Activated T-cell treated with anti-CD3 and anti-CD28 coated beads for 48 hours (primary cell): ENCODE measurements around the gene TAB3.
A peak's percentile ranks its signal among the peaks of the same experiment; 100 is the strongest.

Source experiments
- DNase-seq: peaks from one replicate; pipeline ENCODE4 v3.0.0-alpha.2; 2020; ENCODE audit warnings: low read depth

TAB3 gene, protein sequence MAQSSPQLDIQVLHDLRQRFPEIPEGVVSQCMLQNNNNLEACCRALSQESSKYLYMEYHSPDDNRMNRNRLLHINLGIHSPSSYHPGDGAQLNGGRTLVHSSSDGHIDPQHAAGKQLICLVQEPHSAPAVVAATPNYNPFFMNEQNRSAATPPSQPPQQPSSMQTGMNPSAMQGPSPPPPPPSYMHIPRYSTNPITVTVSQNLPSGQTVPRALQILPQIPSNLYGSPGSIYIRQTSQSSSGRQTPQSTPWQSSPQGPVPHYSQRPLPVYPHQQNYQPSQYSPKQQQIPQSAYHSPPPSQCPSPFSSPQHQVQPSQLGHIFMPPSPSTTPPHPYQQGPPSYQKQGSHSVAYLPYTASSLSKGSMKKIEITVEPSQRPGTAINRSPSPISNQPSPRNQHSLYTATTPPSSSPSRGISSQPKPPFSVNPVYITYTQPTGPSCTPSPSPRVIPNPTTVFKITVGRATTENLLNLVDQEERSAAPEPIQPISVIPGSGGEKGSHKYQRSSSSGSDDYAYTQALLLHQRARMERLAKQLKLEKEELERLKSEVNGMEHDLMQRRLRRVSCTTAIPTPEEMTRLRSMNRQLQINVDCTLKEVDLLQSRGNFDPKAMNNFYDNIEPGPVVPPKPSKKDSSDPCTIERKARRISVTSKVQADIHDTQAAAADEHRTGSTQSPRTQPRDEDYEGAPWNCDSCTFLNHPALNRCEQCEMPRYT

DNA sequence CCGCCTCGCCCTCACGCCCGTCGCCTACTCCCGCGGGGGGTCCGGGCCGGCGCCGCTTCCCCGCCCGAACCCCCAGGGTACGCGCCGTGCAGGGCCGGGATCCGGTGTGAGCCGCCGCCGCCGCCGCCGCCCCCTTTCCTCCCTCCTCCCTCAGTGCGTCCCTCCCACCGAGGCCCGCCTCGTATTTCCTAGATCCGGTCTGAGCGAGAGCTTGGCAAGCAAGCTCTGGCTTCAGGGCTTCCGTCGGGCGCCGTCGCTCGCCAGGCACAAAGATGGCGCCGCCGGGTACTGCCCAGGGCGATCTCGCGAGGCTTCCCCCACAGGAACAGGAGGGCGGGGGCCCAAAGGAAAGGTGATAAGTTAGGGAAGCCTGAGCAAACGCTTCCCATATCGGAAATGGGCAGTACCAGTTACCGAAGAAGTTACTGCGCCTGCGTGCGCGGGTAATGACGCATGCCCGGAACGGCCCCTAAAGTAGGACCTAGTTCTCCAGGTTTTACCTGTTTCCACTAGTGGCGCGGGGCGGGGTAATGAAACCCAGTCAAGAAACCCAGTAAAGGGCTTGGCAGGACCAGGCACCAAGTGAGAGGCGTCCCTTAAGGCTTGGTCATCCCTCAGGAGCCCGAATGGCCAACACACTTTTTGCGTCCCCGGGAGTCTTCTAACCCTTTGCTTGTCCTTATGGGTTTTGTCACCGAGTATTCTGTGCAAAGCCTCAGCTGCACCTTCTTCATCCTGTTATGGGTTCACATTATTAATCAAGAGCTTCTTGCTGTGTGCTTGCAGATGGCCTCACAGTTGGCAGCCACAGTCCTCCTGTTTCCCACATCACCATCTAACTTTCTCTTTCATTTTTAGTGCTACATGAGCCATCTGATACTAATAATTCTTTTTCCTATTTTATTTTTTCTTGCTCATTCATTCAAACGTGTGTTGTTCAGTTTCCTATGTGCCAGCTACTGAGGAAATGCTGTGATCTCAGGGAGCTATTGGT lies at the start of gene TAB3:
TSS of gene TAB3 (minus strand) at position 108 of the 994 bp plus-strand sequence. CDS start 29,666 bp downstream, outside the sequence.
- peak; percentile 86 for DNase-seq

DNA sequence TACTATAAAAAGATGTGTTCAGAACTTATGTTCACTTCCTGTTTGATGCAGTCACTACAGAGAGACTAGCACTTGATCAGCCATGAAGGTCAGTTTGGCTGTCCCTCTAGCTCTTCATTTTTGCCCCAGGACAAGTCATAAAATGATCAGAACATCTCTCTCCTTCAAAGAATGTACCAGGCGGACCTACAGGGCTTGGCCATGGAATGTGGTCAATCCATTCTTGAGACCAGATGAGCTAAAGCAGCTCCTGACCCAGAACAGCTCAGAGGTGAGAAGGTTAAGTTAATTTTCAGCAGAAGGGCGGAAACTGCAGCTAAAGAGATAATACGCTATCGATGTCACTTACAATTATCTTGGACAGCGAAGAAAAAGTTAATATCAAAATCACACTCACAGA lies 49.2 kb upstream of the TAB3 start:
- no peak for DNase-seq

DNA sequence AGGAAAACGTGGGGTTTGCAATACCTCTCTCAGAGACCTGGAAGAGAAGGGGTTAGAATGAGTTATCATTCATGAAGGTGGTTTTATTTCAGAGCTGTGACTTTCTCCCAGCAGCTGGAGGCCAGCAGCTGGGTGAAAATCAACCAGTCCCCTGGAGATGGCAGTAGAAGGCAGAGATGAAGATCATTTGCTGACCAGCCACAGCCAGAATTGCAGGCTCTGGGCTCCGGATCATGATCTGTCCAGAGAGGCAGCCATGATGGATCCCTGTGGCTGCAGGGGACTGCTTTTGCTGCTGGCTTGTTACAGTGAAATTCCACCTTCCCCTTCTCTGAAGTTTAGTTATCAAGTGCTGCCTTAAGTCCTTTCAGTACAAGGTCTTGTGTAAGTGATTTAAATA lies 46.9 kb upstream of the TAB3 start:
- DNase-seq: no peak

DNA sequence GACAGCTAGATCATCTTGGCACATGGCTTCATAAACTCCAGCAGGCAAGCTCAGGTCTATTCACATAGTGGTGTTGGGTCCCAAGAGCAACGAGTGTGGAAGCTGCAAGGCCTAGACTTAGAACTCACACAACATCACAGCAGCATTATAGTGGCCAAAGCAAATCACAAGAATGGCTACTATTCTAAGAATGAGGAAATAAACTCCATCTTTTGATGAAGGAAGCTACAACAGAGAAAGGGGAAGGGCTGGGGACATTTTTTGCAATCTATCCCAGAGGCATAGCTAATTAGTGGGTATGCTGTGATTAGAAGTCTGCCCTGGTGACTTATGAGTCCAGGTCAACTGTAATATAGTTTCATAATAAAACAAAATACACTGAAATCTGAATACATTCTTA lies 42.9 kb upstream of the TAB3 start:
- DNase-seq: no peak

DNA sequence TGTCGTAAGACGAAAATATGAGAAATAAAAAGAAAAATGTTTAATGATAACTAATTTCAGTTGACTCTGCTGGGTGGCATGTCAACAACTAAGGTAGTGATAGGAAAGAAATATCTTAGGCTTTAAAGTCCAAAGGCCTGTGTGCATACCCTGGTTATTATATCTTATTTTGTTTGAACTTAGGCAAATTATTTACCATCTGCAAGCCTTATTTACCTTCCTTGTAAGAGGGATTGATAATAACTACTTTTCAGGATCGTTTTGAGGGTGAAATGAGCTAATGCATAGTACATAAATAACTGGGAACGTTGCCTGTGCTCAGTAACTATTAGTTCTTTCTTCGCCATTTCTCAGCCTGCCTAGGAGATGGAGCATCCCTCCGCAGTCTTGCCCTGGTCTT lies 41.6 kb upstream of the TAB3 start:
- no peak for DNase-seq

DNA sequence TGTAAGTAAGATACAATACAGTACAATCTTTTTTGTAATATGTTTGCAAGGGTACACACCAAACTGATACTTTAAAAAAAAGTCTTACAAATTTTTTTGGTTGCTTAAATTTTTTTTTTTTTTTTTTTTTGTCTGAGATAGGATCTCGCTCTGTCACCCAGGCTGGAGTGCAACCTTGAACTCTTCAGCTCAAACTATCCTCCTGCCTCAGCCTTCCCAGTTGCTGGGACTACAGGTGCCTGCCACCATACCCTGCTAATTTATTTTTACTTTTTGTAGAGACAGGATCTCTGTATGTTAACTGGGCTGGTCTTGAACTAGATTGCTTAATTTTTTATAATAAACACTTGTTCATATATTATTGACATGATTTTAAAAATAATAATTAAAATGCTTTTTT lies 41.1 kb upstream of the TAB3 start:
- DNase-seq: no peak

DNA sequence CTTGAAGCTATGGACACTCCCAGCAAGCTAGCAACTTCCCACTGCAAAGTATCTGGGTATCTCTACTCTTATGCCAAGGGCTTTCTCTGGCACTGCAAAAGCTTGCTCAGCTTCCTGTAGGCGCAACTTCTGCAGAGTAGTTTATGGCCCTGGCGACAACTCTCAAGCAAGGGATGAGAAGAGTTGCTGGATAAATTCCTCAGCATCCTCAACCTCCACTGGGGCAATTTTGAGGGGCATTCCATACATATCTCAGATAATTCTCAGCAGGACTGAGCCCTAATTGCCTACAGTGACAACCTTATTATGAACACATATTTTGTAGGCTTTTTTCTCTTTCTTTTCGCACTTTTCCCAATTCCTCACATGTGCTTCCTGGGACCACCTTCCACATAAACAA lies 31.2 kb upstream of the TAB3 start:
- no peak for DNase-seq

DNA sequence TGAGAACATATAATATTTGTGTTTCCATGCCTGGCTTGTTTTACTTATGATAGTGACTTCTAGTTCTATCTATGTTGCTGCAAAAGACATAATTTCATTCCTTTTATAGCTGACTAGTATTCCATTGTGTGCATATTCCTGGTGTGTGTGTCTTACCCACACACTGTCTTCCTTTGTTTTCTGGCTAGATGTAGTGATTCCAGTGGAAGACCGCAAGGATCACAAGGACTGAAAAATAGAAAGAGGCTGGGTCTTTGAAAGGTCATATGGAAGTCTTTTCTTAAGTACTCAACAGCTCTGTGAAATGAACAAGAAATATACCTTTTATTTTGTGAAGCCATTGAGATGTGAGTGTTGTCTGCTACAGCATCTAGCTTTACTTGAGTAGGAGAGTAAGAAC lies 29.4 kb upstream of the TAB3 start:
- DNase-seq: no peak

DNA sequence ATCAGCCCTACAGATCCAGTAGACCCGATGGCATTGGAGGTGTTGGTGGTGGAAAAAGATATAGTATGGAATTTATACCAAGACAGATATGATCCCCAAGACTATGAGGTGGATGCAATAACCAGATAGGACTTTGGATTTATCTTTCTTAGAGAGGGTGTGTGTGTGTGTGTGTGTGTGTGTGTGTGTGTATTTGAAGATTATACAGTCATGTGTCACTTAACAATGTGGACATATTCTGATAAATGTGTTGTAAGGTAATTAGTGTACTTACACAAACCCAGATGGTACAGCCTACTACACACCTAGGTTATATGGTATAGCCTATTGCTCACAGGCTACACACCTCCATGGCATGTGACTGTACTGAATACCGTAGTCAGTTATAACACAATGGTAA lies 24.4 kb upstream of the TAB3 start:
- no peak for DNase-seq

DNA sequence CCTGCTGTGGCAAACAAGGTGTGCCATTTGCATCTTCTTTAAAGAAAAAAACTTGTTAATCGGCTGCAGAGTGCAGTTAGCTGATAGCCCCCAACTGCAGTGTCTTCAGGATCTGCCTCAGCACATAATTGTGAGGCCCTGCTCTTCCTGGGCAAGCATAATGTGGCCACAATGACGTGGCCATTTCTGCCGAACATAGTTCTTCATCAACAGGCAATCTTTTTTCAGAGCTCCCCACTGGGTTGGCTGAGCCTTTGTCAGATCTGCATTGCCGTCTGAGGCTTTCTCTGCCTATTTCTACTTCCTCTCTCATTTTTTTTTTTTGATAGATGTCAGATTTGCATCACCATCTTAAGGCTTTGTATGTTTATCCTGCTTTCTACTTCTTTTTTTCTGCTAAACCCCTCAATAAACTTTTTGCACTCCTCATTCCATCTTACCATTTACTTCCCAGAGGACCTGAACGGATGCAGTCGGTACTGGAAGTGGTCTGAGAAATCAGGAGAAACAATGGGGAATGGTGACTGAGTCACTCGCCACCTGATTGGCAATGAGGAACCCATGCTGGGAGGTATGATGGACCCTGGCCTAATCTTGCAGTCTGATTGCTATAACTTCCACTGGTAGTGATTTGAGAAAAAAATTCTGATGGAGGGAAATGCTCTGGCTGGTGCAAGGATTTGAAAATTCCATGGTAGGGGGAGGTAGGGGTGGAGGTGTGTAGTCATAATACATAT lies 21.2 kb upstream of the TAB3 start:
- DNase-seq: no peak

DNA sequence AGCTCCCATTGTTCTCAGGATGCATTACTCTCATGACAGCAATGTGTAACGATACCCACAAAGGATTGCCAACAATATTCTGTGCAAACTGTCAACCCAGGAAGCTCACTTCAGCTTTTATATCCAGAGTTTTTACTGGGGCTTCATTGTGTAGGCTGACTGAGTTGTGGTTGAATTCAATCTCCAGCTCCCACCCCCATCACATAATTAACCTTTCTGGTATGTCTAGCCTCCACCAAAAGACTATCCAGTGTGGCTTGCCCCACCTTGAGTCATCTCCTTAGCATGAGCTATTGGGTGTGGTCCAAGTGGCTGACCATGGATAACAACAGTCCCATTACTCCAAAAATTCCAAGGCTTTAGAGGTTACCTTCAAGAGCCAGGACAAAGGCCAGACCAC lies 17.7 kb upstream of the TAB3 start:
- no peak for DNase-seq

DNA sequence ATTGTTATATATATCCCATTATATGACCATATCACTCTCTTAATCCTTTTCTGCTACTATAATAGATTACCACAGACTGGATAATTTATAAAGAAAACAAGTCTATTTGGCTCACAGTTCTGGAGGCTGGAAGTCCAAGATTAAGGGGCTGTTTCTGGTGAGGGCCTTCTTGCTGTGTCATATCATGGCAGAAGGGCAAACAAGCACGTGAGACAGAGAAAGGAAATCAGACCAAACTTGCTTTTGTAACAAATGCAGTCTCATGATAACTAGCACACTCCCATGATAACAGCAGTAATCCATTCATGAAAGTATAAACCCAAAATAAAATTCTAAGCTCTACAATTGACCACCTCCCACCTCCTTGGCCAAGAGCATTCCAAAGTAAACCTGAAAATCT lies 16.3 kb upstream of the TAB3 start:
- DNase-seq: no peak

DNA sequence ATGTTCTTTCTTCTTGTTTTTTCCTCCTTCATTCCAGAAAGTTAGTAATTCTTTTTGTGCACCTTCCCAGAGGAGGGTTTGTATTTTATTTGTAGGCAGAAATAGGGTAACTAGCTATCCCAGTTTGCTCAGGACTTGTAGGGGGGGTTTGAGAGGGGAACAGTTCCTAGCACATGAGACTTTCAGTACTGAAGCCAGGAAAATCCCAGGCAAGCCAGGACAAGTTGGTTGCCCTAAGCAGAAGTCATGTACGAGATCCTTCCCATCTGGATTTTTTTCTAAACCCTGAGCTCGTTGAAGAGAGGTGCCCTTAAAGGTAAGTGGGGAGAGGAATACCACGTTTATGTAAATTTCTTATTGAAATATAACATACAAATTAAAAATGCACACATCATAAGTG lies 15.6 kb upstream of the TAB3 start:
- no peak for DNase-seq

DNA sequence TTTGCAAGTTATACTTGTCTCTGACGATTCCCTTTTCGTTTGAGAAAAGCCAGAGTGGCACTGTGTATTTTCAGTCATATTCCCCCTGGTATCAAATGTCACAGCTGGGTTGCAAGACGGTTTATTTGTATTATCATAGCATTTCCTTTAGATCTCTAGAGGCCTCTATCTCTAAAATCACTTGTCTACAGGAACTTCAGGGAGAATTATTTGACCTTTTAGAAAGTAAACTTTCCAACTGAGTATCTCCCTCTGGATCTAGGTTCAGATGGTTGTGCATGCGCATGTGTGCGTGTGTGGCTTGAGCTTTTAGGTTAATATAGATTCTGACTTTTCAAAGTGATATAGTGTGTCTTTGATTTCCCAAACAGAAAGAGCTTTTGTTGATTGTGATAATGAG lies 15.1 kb upstream of the TAB3 start:
- DNase-seq: no peak

DNA sequence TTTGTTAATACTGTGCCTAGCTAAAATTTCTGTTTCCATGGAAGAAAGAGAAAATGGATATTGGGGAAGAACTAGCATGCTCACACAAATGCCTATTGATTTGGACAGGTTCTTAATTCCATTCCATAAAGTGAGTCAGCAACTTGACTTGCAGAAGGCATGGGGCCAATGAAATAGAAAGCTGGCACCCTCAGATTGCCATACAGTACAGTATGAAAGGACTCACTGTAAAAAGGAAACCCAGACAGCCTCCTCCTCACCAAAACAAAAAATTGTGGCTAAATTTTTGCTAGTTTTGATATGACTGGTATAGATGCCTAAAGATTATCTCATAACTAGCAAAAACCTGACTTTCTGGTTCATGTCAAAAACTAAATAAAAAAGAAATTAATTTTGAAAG lies 11.2 kb upstream of the TAB3 start:
- no peak for DNase-seq

DNA sequence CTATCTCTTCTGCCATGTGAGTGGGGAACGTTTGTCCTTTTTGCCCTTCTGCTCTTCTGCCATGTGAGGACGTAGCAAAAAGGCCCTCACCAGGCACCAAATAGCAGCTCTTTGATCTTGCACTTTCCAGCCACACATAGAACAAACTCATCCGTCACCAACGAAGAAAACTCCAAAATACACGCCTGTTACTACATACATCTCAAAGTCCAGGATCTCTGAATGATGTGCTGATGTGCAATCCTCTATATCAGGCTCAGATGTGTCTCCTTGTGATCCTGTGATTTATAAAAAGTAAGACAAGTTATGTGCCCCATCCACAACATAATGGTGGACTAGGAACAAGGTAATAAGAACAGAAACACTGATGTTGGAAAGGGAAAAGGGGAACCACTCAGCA lies 9.8 kb upstream of the TAB3 start:
- DNase-seq: no peak

DNA sequence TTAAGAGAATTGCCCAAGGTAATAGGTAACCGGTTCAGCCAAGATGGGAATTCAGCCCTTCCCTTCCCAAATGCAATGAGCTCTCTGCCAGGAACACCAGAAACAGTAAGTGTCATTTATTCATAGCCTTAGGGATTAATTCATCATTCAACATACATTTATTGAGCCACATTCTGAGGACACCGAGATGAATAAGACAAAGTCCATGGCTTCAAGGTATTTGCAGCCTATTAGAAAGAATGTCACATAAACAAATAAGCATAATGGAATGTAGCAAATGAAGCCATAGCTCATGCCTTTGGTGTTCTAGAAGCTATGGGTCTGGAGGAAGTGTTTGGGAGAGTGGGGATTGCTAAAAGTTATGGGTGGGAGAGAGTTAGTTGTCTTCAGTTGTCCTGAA lies 6.3 kb upstream of the TAB3 start:
- DNase-seq: no peak

DNA sequence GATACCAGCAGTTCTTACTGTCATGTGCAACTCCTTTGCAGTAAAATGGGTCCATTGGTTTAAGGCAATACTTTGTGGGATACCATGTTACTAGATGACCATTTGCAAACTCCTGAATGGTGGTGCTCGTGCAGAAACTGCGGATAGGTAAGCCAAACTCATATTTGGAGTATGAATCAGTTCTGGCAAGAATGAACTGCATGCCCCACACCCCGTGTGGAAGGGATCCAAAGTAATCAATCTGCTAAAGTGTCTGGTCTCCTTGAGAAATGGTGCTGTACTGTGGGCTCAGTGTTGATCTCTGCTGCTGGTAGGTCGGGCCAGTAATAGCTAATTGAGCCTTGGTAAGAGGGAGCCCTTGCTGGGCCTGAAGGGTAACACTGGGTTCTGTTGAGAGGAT lies 4.2 kb upstream of the TAB3 start:
- DNase-seq: no peak

DNA sequence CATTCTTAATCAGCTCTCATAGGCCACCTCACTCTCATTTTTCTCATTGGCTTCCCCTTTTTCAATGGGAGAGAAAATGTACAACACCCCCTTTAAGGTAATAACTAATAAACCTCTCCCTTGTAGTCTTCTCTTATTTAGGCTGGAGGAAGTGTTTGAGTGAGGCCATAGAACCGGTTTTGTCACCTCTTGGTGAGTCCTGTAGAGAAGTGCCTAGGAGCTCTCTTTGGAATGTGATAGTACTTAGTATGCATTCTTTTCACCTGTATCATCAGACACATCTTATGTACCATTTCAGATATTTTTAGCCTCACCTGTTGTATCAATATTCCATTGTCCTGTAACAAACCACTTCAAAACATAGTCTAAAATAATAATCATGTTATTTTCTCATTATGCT lies 3.5 kb upstream of the TAB3 start:
- no peak for DNase-seq

DNA sequence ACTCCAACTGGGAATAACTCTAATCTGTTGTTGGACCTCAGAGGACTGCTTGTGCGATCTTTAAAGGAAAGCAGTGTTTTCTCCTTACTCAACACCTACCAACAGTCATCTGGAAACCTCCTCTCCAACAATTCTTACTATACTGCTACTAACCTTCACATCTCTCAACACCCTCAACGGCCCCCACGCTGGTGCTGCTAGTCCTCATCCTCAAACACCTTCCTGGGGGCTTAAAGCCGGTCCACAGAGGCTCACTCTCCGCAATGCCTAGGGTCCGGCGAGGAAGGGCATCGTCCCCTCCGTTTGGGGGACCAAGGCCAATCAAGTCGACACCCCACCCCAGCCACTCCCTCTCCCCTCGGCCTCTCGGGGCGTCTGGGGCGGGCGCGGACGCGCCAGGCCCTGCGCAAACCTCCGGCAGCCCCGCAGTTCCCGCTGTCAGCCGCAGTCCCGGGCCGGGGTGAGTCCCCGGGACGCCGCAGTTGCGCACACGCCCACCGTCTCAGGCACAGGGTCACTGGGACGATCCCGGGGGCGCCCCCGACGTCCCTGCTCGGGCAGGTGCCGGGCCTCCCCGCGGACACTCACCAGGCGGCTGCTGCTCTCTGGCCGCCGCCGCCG lies 418 bp downstream of the TAB3 start:
- no peak for DNase-seq

DNA sequence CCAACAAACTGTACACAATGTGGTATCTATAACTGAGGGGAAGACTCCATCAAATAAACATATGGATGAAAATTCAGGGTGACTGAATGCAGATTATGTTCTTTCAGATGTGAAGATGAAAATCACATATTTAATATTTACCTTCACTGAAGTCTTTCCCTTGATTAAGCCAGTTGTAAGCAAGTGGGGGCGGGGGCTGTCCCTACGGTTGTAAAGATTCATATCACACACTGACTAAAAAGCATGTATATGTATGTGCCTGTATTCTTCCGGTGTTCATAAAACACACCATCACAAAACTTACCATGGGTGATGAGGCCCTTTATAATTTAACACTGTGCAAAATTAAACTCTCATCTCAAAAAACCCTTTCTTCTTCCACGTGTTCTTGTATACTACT lies 1.3 kb downstream of the TAB3 start:
- peak; percentile 37 for DNase-seq
